HG02973 (cell line): ENCODE data around the gene NDEL1.

Experiments
- ATAC-seq: cut with Tn5 transposase; IDR thresholded peaks from one replicate; pipeline ENCODE4 v1.9.1; 2021; ENCODE audit warnings: moderate library complexity; ENCODE audit not compliant: unreplicated experiment

NDEL1 gene

GRCh38 chr17:8500609-8501008 lies 64.9 kb downstream of the NDEL1 start:
- no peak for ATAC-seq

- ATAC-seq, result no peak
Observed at GRCh38 chr17:8502126-8502525, 66.4 kb downstream of the NDEL1 start.

GRCh38 chr17:8503368-8503767 lies 67.7 kb downstream of the NDEL1 start:
- no peak for ATAC-seq

GRCh38 chr17:8503807-8504206 lies 68.1 kb downstream of the NDEL1 start:
- no peak for ATAC-seq

- ATAC-seq, result no peak
Observed at GRCh38 chr17:8504460-8505207, 69.0 kb downstream of the NDEL1 start.

GRCh38 chr17:8506145-8506544 lies 70.5 kb downstream of the NDEL1 start:
- no peak for ATAC-seq

GRCh38 chr17:8514801-8515200 lies 79.1 kb downstream of the NDEL1 start:
- ATAC-seq, result no peak
